ENCODE results near the gene ESYT1.
"Not testable (repeated sequence)": the region's sequence is repeated elsewhere in the genome, so short reads cannot be mapped to it uniquely, and the experiment has no call there.

Gene ESYT1

GRCh38 chr12:56103823-56104108 is 24.3 kb upstream of the ESYT1 start:
- no peak for DNase-seq (ENCODE audit: low read depth)

GRCh38 chr12:56104109-56104814 is 23.8 kb upstream of the ESYT1 start, which contains the start of gene PA2G4:
TSS of gene PA2G4 (plus strand) at chr12:56104559. CDS start at chr12:56104738, 179 bp downstream.
- DNase-seq (ENCODE audit: low read depth): peak; percentile 94

DNA sequence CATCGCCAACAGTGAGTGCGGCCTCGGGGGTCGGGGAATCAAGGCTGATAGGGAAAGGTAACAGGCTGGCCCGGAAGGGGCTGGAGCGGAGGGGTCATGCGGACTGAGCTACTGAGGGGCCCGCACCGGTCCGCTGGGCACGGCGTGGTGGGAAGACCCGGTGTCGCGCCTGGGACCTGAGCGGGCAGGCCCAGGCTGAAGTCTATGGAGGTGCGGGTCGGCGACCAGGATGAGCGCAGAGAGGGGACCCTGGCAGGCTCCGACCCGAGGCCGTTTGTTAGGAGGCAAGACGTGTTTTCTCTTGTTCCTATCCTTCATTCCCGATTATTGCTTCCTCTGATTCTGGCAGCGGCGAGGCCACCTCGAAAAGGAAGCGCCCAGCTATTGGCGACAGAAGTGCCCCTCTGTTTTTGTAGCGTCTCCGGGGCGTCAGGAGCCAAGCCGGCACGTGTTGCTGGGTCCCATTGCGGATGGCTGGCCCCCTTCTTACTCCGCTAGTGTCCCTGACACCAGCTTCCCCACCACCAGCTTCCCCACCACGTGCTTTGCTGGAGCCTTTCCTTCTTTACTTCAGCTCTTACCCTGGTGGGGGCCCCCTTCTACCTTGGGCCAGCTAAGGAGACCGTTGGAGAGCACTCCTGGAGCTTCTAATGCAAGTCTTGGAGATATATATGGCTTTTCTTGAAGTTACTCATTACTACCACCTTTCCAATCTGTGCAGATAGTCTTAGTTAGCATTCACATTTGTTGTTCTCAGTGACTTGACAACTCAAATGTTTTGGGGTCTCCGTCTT is 23.1 kb upstream of the ESYT1 start:
- no peak for DNase-seq (ENCODE audit: low read depth)

GRCh38 chr12:56105609-56105902 is 22.5 kb upstream of the ESYT1 start:
- DNase-seq (ENCODE audit: low read depth): no peak

GRCh38 chr12:56107242-56107641 is 20.8 kb upstream of the ESYT1 start:
- DNase-seq (ENCODE audit: low read depth): no peak

GRCh38 chr12:56110571-56110970 is 17.5 kb upstream of the ESYT1 start:
- DNase-seq (ENCODE audit: low read depth): no peak

GRCh38 chr12:56114084-56114483 is 14.0 kb upstream of the ESYT1 start:
- no peak for DNase-seq (ENCODE audit: low read depth)

GRCh38 chr12:56115329-56115728 is 12.7 kb upstream of the ESYT1 start:
- no peak for DNase-seq (ENCODE audit: low read depth)

DNA sequence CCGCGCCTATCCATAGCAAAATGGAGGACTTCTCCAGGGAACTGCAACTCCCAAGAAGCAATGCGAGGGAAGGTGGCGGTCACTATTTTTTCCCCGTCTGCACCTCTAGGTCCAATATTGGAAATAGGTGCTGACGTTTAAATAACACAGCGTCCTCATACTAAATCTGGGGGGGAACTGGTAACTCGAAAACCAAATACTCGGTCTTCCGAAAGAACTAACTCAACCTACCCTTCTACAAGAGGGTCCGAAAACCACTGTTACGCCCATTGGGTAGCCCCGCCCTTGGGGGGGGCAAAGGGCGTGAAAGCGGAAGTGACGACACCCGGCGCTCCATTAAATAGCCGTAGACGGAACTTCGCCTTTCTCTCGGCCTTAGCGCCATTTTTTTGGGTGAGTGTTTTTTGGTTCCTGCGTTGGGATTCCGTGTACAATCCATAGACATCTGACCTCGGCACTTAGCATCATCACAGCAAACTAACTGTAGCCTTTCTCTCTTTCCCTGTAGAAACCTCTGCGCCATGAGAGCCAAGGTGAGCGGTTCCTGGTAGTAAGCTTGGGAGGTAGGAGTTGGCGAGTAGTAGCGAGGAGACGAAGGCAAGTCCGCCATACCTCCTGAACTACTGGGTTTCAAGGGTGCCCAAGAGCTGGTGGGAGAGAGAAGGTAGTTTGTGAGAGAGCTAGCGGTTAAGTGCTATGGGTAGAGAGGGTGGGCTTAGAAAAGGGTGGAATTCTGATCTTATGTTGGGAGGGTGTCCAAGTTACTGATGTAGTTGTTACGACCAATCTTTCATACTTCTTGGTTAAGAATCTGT is 11.6 kb upstream of the ESYT1 start, which contains the start of gene RPL41:
TSS of gene RPL41 (plus strand) at position 367 of the 815 bp plus-strand sequence.
- peak; percentile 88 for DNase-seq (ENCODE audit: low read depth)

GRCh38 chr12:56117082-56117706 is 10.9 kb upstream of the ESYT1 start:
- not testable (repeated sequence) for DNase-seq (ENCODE audit: low read depth)

GRCh38 chr12:56117778-56118687 is 10.0 kb upstream of the ESYT1 start, which contains the start of gene ZC3H10:
TSS of gene ZC3H10 (plus strand) at chr12:56118266. CDS start at chr12:56120563, 2,297 bp downstream.
- peak; percentile 97 for DNase-seq (ENCODE audit: low read depth)

GRCh38 chr12:56118688-56119357 is 9.2 kb upstream of the ESYT1 start:
- no peak for DNase-seq (ENCODE audit: low read depth)

GRCh38 chr12:56119361-56119796 is 8.7 kb upstream of the ESYT1 start:
- DNase-seq (ENCODE audit: low read depth): peak; percentile 51

DNA sequence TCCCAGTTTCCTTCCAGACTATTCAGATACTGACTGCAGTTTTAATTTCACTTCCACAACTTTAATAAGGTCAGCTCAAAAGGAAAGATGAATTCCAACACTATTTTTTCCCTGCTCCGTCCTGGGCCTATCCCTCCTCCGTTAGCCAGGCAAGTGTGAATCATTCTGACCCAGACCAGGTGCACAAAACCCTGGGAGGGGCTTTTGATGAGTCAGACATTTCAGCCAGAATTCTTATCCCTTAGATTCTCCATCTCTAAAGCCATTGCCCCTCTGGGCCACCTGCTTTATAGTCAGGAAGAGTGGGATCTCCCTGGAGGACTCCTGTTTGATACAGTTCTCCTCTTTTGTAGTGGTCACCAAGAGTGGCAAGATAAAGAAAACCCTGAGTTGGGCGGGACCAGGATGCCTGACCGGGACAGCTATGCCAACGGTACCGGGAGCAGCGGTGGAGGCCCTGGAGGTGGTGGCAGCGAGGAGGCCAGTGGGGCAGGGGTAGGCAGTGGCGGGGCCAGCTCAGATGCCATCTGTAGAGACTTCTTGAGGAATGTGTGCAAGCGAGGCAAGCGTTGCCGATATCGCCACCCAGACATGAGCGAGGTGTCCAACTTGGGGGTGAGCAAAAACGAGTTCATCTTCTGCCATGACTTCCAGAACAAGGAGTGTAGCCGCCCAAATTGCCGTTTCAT is 7.8 kb upstream of the ESYT1 start:
- no peak for DNase-seq (ENCODE audit: low read depth)

GRCh38 chr12:56121204-56121870 is 6.7 kb upstream of the ESYT1 start:
- DNase-seq (ENCODE audit: low read depth): no peak

- no peak for DNase-seq (ENCODE audit: low read depth)
Measured at GRCh38 chr12:56122637-56123036, 5.4 kb upstream of the ESYT1 start.

GRCh38 chr12:56124133-56124532 is 3.9 kb upstream of the ESYT1 start:
- no peak for DNase-seq (ENCODE audit: low read depth)

DNA sequence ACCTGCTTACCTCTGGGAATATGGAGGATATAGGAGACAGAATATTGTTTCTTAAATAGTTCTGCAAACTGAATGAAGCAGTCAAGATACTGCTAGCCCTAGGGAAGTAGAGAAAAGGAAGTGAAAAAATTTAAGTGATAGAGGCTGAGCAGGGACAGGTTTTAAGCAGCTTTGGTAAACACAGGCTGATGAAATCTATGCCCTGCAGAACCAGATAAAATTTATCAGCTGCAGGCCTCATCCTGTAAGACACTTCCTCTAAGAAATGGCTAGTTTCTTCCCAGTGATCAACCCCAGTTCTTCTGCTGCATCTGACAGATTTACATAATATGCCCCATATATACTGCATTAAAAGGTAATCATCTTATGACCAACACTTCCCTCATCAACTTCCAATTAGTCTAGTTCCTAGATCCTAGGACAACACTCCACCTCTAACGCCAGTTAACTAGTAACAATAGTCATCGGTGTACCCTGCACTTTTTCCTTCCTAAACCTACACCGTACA is 1.3 kb upstream of the ESYT1 start:
- DNase-seq (ENCODE audit: low read depth): no peak

- DNase-seq (ENCODE audit: low read depth): no peak
Measured at GRCh38 chr12:56127485-56127887, 581 bp upstream of the ESYT1 start.
